Tibial nerve (tissue), 4 donors: ENCODE results near the gene HMSD. TPM values are rescaled to one million over a fixed set of nuclear protein-coding genes. Genes with fewer than 3 reads are reported as not detected.

Source experiments
- DNase-seq, 2 donors: peaks; one replicate each; pipeline ENCODE4 v3.0.0-alpha.2; 2019; ENCODE audit warnings: low spot score in 2 of 2
- H3K27ac ChIP-seq, 4 donors: fragments of 200-600 bp; sonication (generic) in 3 of 4; one replicate each; pipeline ENCODE4 v1.5.1; 2017 to 2019; ENCODE audit warnings: mild to moderate bottlenecking in 1 of 4
- H3K27me3 ChIP-seq, 2 donors: fragments of 200-600 bp; sonication (generic) in 1 of 2; one replicate each; pipeline versions ENCODE4 v1.5.1 to v1.6.0; 2017 to 2019
- H3K36me3 ChIP-seq, 3 donors: fragments of 200-600 bp; sonication (generic); one replicate each; pipeline ENCODE4 v1.5.1; 2018 to 2019
- H3K4me1 ChIP-seq, 4 donors: fragments of 200-600 bp; sonication (generic) in 3 of 4; one replicate each; pipeline ENCODE4 v1.5.1; 2017 to 2019
- H3K4me3 ChIP-seq, 4 donors: fragments of 200-600 bp; sonication (generic) in 3 of 4; one replicate each; pipeline ENCODE4 v1.5.1; 2017 to 2019; ENCODE audit warnings: mild to moderate bottlenecking in 1 of 4, moderate library complexity in 1 of 4
- H3K9me3 ChIP-seq, 4 donors: fragments of 200-600 bp; sonication (generic) in 3 of 4; one replicate each; pipeline ENCODE4 v1.5.1; 2017 to 2019
- CTCF ChIP-seq, 5 experiments: fragments of 200-600 bp in 3 of 5; fragments of 450-650 bp in 2 of 5; sonication (generic) in 3 of 5; IDR thresholded peaks; one replicate each; pipeline ENCODE4 v1.5.1; 2016 to 2019; ENCODE audit warnings: antibody characterized with exemption in 5 of 5, mild to moderate bottlenecking in 3 of 5, moderate library complexity in 2 of 5
- EP300 ChIP-seq, 2 donors: sonication (generic); formaldehyde crosslinking; IDR thresholded peaks; one replicate each; pipeline ENCODE4 v1.6.1; 2017; ENCODE audit warnings: antibody characterized with exemption in 2 of 2, mild to moderate bottlenecking in 1 of 2
- POLR2A ChIP-seq, 2 donors: fragments of 450-650 bp; IDR thresholded peaks; one replicate each; pipeline ENCODE4 v1.6.1; 2017; ENCODE audit warnings: antibody characterized with exemption in 2 of 2, mild to moderate bottlenecking in 2 of 2, moderate library complexity in 2 of 2
- WGBS, 2 donors: methylation state at CpG; one replicate each; pipeline ENCODE4 v1.1.5; 2018; 5-methylcytosine and 5-hydroxymethylcytosine counted together
- total RNA-seq, 4 donors: library from RNA; depleted of rRNA; stranded (reverse); fragments of >200 nt; gene quantifications; one replicate each; pipeline ENCODE4 v1.1.0, GENCODE V29; 2016

HMSD gene
- total RNA-seq, 4 donors from 2014 or later: 0.63 to 0.87 TPM; not detected in 2

DNA sequence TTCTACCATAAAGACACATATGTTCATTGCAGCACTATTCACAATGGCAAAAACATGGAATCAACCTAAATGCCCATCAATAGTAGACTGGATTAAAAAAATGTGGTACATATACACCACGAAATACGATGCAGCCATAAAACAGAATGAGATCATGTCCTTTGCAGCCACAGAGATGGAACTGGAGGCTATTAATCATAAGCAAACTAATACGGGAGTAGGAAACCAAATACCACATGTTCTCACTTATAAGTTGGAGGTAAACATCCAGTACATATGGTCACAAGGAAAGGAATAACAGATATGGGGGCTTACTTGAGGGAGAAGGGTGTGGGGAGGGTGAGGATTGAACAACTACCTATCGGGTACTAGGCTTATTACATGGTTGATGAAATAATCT, 7.7 kb downstream of the HMSD start:
- H3K9me3 ChIP-seq: no peaks in the 10 kb centered on the region
- H3K4me3 ChIP-seq: no peak overlapping the region
- WGBS, 2 donors: 58% methylated on average over 4 of the region's 4 CpGs
- no peak for TF ChIP-seq POLR2A (IDR thresholded peaks at IDR 0.05)
- no peak for TF ChIP-seq EP300 (IDR thresholded peaks at IDR 0.05)
- no peak for TF ChIP-seq CTCF (IDR thresholded peaks at IDR 0.05)
- DNase-seq: no peak
- no peak overlapping the region for H3K27ac ChIP-seq
- no peaks in the 10 kb centered on the region for H3K4me1 ChIP-seq
- no peaks in the 10 kb centered on the region for H3K27me3 ChIP-seq
- H3K36me3 ChIP-seq: no peaks in the 10 kb centered on the region

DNA sequence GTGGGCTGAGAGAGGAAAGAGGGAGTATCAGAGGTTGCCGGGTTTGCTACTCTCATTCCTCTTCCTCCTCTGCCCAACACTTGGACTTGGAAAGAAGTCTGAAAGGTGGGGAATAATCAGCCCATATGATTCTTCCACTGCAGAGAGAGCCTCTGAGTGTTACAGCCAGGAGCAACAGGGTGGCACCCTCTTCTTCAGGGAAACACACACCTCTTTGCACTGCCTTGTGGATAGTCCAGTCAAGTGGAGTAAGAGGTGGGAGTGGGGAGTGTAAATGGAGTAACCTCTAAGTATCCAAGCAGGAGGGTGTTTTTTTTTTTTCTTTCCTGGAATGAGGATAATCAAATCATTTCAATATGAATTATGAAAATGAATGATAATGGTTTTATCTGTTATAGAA, 11.8 kb downstream of the HMSD start:
- H3K9me3 ChIP-seq: no peaks in the 10 kb centered on the region
- no peak for TF ChIP-seq POLR2A (IDR thresholded peaks at IDR 0.05)
- no peak for TF ChIP-seq CTCF (IDR thresholded peaks at IDR 0.05)
- TF ChIP-seq EP300 (IDR thresholded peaks at IDR 0.05): no peak
- WGBS, 2 donors: 52 to 70% methylated on average over 1 of the region's 1 CpG
- H3K4me1 ChIP-seq: no peaks in the 10 kb centered on the region
- no peak overlapping the region for H3K4me3 ChIP-seq
- no peak for DNase-seq
- H3K27ac ChIP-seq: no peak overlapping the region
- no peaks in the 10 kb centered on the region for H3K36me3 ChIP-seq
- no peaks in the 10 kb centered on the region for H3K27me3 ChIP-seq

DNA sequence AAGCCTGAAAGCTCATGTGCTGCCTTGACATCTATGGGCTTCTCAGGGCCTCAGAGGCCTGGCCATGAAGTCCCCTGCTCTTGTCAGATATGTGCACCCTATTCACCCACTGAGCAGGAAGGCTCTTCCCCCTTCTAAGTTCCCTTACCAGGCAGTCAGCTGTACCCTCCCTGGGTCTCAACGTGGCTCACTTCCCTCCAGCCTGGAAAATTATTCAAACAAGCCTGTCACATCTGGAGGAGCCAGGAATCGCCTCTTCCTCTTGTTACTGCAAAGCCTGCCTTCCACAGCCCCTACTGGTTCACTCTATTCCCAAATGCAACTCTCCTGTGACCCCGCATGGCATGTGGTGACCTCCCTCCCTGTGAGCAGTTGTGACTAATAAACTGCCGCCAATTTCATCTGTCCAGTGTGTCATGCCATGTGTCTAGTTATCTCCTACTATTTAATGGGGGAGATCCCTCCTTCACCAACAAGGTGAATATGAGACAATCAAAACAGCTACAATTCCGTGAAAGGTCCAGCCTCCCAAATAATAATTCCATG, 12.4 kb downstream of the HMSD start:
- H3K27me3 ChIP-seq: no peaks in the 10 kb centered on the region
- no peak overlapping the region for H3K27ac ChIP-seq
- no peak overlapping the region for H3K4me3 ChIP-seq
- no peaks in the 10 kb centered on the region for H3K4me1 ChIP-seq
- DNase-seq: no peak
- H3K9me3 ChIP-seq: no peaks in the 10 kb centered on the region
- TF ChIP-seq EP300 (IDR thresholded peaks at IDR 0.05) (no peak), POLR2A (IDR thresholded peaks at IDR 0.05) (no peak)
- 63 to 68% methylated on average over 5 of the region's 5 CpGs for WGBS, 2 donors
- no peaks in the 10 kb centered on the region for H3K36me3 ChIP-seq

DNA sequence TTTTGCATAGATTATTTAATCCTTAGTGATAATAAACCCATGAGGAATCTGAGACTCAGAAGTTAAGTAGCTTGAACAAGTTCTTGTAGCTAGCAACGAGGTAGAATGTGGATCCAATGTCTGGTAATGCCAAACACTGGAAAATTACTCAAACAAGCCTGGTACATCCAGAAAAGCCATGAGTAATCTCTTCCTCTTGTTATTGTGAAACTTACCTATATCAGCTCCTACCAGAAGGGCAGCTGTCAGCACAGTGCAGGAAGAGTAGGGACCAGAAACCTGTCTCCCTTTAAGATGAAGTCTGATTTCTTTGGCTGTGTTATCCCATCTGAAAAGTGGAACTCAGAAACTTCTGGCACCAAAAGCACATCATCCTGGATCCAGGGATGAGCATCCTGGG, 13.0 kb downstream of the HMSD start:
- Histone ChIP-seq H3K4me1 (no peaks in the 10 kb centered on the region), H3K27me3 (no peaks in the 10 kb centered on the region), H3K27ac (no peak overlapping the region), H3K36me3 (no peaks in the 10 kb centered on the region), H3K9me3 (no peaks in the 10 kb centered on the region), H3K4me3 (no peak overlapping the region)
- TF ChIP-seq EP300 (IDR thresholded peaks at IDR 0.05): no peak
- no peak for TF ChIP-seq POLR2A (IDR thresholded peaks at IDR 0.05)
- WGBS, 2 donors: 48 to 63% methylated on average over 1 of the region's 1 CpG
- DNase-seq: no peak

DNA sequence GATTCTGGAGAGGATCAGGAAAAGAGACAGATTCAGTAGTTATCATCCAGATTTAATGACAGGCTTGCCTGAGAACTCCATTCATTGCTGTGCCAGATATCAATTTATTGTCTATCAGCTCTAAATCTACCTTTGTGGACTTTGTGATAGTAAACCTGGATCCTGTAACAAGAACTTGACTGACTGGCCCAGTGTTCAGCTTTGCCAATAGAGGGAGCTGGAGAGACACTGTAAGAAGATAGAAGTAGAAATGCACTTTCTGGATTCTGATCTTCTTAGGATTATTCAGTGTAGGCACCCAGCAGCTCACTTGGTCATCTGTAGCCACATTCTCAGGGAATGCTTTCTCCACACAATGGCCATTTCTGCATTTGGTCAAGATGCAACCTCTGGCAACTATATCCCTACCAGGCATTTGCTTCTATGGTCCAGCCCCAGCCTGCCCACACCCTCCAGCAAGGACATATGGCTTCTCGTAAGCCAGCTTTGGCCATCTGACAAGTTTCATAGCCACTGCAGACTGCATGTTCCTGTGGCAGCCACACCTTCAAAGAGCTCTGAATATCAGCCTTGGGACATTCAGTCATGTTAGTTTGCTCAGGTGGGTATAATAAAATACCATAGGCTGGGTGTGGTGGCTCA, 14.6 kb downstream of the HMSD start:
- Histone ChIP-seq H3K9me3 (no peaks in the 10 kb centered on the region), H3K27me3 (no peaks in the 10 kb centered on the region), H3K4me3 (no peak overlapping the region), H3K4me1 (peaks cover 0 to 2% (median 0%) of the 10 kb centered on the region in 4 donors), H3K36me3 (no peaks in the 10 kb centered on the region), H3K27ac (no peak overlapping the region)
- DNase-seq: peak in 1 of 2 donors; percentile 48
- TF ChIP-seq POLR2A (IDR thresholded peaks at IDR 0.05) (no peak), CTCF (IDR thresholded peaks at IDR 0.05) (peak; percentile 53 to 81 (median 66)), EP300 (IDR thresholded peaks at IDR 0.05) (no peak)
- 60 to 100% methylated on average over 1 of the region's 1 CpG for WGBS, 2 donors

- no peaks in the 10 kb centered on the region for H3K9me3 ChIP-seq
- TF ChIP-seq POLR2A (IDR thresholded peaks at IDR 0.05) (no peak), CTCF (IDR thresholded peaks at IDR 0.05) (no peak), EP300 (IDR thresholded peaks at IDR 0.05) (no peak)
- H3K27me3 ChIP-seq: no peaks in the 10 kb centered on the region
- H3K36me3 ChIP-seq: no peaks in the 10 kb centered on the region
- peaks cover 0 to 12% (median 3%) of the 10 kb centered on the region in 4 donors for H3K4me1 ChIP-seq
- H3K4me3 ChIP-seq: no peak overlapping the region
- no peak overlapping the region for H3K27ac ChIP-seq
- DNase-seq: no peak
Observed at GRCh38 chr18:63964908-63965307, 15.8 kb downstream of the HMSD start.
